ENCODE results near the gene GPSM1.

GPSM1 gene

DNA sequence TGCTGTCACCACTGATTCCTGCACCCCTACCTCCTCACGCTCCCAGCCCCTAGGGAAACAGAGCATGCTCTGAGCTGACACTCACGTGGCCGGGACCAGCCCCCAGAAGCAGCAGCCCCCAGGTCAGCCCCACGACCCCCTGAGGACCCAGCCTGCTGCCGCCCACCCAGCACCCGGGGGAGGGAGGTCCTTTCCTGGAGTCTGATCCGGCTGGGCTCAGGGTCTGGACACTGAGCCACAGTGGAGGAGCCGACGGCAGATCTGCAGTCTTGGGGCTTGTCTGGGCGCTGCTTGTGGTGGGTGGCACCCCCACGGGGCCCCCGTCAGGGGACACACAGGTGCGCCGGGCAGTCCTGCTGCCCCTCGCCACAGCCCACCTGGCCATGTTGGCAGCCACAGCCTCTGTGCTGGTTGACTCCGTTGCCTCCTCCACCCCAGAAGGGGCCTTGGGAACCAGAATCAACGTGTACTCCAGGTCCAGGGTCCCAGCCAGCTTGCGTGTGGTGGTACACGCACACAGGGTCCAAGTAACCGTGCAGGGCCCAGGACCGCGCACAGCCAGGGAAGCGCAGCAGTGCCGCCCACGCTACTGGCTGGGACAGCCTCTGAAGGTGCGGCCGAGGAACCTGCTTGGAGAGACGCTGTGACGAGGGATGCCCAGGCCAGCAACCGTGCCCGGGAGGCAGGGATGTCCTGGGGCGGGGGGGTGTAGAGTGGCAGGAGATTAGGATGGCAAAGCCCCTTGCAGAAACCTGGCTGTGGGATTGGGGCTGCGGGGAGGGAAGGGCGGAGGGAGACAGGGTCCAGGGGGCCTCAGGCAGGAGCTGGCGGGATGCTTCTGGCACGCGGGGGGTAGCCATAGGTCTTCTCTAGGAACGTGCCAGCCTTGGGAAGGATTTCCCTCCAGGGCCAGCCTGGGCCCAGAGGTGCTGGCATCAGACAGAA lies 32.7 kb downstream of the GPSM1 start:
- no peak for DNase-seq (ENCODE audit: low read depth in 2 of 2)

- no peak for DNase-seq (ENCODE audit: low read depth in 2 of 2)
Observed at GRCh38 chr9:136361047-136361753, 33.9 kb downstream of the GPSM1 start.

DNA sequence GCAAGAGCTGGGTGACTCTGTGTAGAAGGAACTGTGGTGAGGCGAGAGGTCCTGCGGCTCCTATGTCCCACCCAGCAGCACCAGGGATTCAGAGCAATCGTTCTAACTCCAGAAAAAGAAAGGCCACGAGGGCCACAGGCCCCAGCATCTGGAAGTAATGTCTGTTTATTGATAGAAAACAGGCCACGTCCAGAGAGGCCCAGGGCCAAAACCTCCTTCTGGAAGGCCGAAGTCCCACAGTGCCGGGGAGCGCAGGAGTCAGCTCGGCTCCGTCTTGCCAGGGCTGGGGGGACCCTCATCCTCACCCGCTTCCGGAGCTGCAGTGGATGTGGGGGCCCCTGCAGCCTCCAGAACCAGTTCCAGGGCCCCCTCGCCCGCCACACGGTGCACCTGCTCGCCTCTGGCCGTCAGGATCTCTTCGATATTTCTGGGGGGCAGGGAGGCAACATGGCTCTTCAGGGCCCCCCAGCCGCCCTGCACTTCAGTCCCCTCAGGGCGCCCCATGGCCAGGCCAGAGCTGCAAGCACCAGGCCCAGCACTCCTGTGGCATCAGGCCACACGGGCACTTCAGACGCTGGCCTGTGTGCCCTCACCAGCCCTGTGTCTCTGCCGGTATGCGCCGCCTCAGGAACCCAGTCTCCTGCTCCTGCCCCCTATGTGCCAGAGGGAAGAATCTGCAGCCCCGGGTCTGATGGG lies 34.6 kb downstream of the GPSM1 start:
- no peak for DNase-seq (ENCODE audit: low read depth in 2 of 2)

DNA sequence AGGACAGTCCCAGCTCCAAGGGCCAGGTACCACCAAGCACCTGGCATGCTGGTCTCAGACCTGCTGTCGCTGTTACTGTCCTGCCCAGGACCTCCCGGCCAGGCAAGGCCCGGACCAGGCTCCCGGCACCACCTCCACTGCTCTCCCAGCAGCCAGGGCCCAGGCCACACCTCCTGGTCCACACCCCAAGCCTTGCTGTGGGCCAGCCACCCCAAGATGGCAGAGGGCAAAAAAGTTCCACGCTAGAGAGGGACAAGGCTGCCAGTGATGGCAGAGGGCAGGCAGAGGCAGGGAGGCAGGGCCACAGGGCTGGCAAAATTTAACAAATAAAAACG lies 35.1 kb downstream of the GPSM1 start:
- no peak for DNase-seq (ENCODE audit: low read depth in 2 of 2)

- DNase-seq (ENCODE audit: low read depth in 2 of 2): peak; percentile 97
Observed at GRCh38 chr9:136363106-136363948, 36.0 kb downstream of the GPSM1 start, which contains the start of gene DNLZ. DNLZ (minus strand) TSS chr9:136363744; CDS start chr9:136363714, 30 bp downstream.

DNA sequence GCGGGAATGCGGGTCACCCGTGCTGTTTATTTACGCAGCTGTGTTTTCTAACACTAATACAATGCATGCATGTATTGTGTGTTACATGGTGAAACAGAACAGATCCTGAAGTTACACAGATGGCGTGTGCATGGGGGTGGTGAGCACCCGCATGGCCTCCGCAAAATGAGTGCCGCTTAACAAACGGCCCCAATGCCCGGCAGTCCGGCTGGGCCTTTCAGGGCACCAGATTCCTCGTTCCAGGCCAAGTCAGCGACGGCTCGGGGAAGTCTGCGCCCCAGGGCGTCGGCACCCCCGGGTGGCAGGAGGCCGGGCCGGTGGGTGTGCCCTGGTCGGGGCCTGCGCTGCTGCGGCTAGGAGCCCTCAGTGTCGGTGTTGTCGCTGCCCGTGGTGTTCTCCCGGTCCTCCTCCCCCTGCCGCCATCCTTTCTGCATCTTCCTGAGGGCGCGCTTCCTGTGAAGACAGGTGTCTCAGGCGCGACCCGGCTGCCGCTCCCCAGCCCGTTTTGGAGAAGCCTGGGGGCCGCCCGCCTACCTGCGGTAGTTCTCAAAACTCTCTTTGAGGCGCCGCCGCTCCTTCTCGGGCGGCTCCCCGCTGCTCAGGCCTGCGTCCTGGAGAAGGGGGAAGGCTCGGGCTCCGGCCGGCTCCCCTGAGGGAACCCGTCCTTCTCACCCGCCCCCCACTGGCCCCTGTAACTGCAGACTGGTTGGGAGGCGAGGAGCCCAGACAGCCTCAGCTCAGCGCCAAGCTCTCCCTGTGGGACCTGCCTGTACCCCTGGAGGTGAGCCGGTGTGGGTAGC lies 36.8 kb downstream of the GPSM1 start:
- DNase-seq (ENCODE audit: low read depth in 2 of 2): no peak

GRCh38 chr9:136364942-136365774 lies 37.8 kb downstream of the GPSM1 start:
- no peak for DNase-seq (ENCODE audit: low read depth in 2 of 2)

- no peak for DNase-seq (ENCODE audit: low read depth in 2 of 2)
Observed at GRCh38 chr9:136365775-136366222, 38.5 kb downstream of the GPSM1 start.

DNA sequence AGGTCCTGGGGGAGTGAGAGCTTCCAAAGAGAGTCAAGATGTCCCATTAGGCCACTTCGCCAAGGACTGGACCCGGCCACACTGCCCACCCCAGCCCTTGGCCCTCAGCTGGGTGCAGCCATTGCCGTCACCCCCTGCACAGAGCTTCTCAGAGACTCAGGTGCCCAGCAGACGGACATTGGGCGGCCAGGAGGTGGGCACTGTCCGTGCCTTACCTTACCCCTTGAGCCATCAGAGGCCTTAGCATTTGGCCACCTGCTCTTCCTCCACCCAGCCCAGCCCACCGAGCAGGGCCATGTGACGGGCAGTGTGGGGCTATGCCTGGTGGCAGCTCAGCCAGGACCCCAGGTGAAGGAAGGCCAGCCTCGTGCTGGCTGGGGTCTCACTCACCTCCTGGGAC lies 39.5 kb downstream of the GPSM1 start:
- no peak for DNase-seq (ENCODE audit: low read depth in 2 of 2)

DNA sequence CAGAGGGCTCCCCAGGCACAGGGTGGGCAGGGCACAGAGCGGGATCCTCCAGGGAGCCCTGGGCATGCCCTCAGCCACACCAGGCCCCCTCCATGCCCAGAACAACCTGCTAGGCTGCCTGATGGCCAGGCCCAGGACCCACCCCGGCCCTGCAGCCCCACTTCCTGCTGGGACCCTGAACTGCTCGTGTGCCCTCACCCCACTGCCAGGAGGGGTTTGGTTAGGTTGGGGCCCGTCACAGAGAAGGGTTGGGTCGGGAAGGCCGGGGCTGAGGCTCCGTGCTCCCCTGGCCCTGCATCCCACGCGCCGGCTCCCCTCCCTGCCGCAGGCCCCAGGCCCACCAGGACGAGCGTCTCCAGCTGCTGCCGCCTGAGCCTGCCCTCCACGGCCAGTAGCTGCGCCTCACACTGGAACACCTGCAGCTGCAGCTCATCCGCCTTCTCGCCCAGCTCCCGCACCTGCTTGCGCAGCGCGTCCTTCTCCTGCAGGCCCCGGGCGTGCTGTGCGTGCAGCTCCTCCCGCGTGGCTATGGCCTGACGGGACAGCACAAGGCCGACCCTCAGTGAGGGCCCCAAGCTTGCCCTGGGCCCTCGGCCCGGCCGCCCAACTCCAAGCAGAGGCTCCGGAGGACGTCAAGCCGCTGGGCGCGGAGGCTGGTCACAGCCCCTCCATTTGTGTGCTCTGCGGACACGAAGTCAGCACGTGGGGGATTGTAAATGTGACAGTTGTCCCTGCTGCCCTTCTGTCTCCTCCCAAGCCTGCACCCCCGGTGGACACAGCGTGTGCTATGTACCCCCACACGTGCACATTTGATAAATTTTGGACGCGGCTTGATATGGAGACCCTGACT lies 40.2 kb downstream of the GPSM1 start:
- DNase-seq (ENCODE audit: low read depth in 2 of 2): no peak

- no peak for DNase-seq (ENCODE audit: low read depth in 2 of 2)
Observed at GRCh38 chr9:136368190-136368589, 40.9 kb downstream of the GPSM1 start.

DNA sequence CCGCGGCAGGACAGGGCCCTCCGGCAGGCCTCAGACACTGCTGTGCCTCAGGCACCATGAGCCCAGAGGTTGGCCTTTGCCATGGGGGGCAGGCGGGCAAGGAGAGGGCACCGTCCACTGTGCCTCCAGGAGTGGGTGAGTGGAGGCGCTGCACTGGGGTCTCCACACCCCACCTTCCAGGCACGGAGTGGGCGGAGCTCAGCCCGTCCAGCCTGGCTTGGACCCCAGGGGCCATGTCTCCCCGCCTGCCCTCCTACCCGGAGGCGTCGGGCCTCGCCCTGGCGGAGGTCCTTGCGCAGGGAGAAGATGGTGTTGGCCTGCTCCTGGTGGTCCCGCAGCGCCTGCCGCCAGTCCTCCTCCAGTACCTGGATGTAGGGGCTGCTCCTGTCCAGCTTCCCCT lies 42.7 kb downstream of the GPSM1 start:
- DNase-seq (ENCODE audit: low read depth in 2 of 2): no peak

DNA sequence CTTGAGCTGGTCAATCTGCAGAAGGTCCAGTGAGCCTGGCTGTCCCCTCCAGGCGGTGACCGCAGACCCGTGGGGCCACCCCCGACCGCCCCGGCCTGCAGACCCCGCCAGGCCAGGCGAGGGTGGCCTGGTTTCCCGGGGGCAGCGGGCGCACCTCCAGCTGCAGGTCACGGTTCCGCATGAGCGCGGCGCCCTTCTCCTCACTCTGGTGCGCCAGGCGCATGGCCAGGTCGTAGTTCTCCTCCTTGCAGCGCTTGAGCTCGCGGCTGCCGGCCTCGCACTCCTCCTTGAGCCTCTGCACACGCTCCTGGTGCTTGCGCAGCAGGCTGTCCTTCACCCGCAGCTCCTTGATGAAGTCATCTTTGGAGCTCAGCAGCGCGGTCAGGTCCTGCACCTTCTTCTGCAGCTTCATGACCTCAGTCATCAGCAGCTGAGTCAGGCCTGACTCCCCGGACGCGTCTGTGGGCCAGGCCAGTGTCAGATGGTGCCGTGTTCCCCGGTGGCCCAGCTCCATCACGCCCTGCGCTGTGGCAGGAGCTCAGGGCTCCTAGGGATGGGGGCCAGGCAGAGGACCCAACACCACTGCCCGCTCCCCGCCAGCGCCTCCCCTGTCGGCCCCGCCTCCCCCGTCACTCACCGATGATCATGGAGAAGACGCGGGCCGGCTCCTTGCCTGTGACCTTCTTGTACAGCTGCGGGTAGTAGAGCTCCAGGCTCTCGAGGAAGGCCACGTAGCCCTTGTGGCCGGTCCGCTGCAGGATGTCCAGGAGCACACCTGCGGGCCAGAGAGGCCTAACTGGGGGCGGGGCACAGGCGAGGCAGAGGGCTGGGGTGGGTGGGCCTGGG lies 43.6 kb downstream of the GPSM1 start:
- DNase-seq (ENCODE audit: low read depth in 2 of 2): no peak

DNA sequence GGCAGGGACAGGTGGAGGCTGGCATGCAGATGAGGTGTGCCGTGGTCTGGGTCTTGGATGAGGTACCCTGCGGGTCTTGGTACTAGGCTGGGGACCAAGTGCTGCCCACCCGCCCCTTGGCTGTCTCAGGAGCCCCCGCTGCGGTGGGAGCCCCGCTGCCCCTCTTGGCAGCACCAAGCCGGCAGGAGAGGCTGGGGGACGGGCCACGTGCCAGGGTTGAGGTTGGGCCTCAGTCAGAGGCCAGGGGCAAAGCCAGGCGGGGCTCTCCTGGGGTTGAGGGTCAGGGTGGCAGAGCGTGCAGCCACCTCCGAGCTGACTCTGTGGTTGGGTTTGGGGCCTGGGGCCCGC lies 44.2 kb downstream of the GPSM1 start:
- DNase-seq (ENCODE audit: low read depth in 2 of 2): no peak

GRCh38 chr9:136372006-136372405 lies 44.7 kb downstream of the GPSM1 start:
- no peak for DNase-seq (ENCODE audit: low read depth in 2 of 2)

- no peak for DNase-seq (ENCODE audit: low read depth in 2 of 2)
Observed at GRCh38 chr9:136372561-136373299, 45.4 kb downstream of the GPSM1 start.

All from activated CD4-positive, alpha-beta T cell treated with anti-CD3 and anti-CD28 coated beads for 24 hours (primary cell).